ENCODE measurements around the gene WARS2.

Gene WARS2

GRCh38 chr1:118989006-118989815 lies 151.2 kb downstream of the WARS2 start:
- Histone ChIP-seq H2AFZ (no peak overlapping the region), H3K9ac (no peak overlapping the region), H3K4me1 (no peaks in the 10 kb centered on the region), H3K4me2 (ENCODE audit: low read length) (no peak overlapping the region), H3K4me3 (ENCODE audit: low read depth, low read length) (no peak overlapping the region), H3K79me2 (no peaks in the 10 kb centered on the region), H3K27me3 (ENCODE audit: control insufficient read depth, insufficient read depth, low read length) (peaks cover 23% of the 10 kb centered on the region), H3K27ac (no peak overlapping the region), H3K36me3 (ENCODE audit: control insufficient read depth, insufficient read depth, low read length) (no peaks in the 10 kb centered on the region), H3K9me3 (ENCODE audit: control insufficient read depth, low read length) (peaks cover 3% of the 10 kb centered on the region)
- TF ChIP-seq, protein P1, sequence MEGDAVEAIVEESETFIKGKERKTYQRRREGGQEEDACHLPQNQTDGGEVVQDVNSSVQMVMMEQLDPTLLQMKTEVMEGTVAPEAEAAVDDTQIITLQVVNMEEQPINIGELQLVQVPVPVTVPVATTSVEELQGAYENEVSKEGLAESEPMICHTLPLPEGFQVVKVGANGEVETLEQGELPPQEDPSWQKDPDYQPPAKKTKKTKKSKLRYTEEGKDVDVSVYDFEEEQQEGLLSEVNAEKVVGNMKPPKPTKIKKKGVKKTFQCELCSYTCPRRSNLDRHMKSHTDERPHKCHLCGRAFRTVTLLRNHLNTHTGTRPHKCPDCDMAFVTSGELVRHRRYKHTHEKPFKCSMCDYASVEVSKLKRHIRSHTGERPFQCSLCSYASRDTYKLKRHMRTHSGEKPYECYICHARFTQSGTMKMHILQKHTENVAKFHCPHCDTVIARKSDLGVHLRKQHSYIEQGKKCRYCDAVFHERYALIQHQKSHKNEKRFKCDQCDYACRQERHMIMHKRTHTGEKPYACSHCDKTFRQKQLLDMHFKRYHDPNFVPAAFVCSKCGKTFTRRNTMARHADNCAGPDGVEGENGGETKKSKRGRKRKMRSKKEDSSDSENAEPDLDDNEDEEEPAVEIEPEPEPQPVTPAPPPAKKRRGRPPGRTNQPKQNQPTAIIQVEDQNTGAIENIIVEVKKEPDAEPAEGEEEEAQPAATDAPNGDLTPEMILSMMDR (IDR thresholded peaks at IDR 0.05) = no peak

GRCh38 chr1:118988186-118989005 lies 152.1 kb downstream of the WARS2 start, which contains the start of gene TBX15:
Gene TBX15, minus strand, starts transcription at chr1:118988343. Its CDS starts 548 bp downstream, at chr1:118987795.
- Histone ChIP-seq H3K9ac (no peak within 1 kb of the TSS), H3K27me3 (ENCODE audit: control insufficient read depth, insufficient read depth, low read length) (peaks cover 23% of the 10 kb centered on the region), H3K4me2 (ENCODE audit: low read length) (peak within 1 kb of the TSS; percentile 64), H3K36me3 (ENCODE audit: control insufficient read depth, insufficient read depth, low read length) (no peaks in the 10 kb centered on the region), H2AFZ (no peak within 1 kb of the TSS), H3K4me1 (no peaks in the 10 kb centered on the region), H3K27ac (peak within 1 kb of the TSS; percentile 6), H3K79me2 (no peaks in the 10 kb centered on the region), H3K9me3 (ENCODE audit: control insufficient read depth, low read length) (peaks cover 3% of the 10 kb centered on the region), H3K4me3 (ENCODE audit: low read depth, low read length) (peak within 1 kb of the TSS; percentile 35)
- TF ChIP-seq, protein P1 (IDR thresholded peaks at IDR 0.05) = no peak

DNA sequence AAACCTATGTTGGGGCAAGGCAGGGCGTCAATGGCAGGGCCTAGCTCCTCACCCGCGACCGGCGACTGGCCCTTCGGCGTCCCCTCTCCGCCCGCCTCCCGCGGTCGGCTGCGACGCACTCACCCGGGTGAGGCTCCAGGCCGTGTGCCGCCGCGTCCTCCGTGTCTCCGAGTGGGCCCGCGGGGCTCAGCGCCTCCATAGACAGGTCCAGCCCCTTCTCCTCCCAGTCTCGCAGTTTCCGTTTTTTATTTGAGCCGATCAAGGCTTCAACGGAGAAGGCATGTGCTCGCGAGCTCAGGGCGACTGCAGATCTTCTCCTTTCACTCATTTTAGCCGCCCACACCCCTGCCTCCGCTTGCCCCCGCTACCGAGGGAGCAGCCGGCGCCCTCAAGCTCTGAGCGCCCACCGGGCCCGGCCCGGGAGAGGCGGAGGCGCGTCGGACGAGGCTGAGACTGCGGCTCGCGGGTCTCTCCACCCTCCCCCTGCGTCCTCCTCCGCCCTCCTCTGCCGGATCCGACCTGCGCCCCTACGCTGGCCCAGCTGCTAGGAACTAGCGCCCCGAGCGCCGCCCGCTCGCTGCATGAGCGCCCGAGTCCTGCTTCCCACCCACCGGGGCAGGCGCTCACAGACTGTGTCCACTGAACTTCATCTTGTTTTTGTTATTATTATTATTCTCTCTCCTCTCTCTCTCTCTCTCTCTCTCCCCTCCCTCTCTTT lies 152.8 kb downstream of the WARS2 start:
- Histone ChIP-seq H3K27ac (peak overlapping the region; percentile 6), H3K27me3 (ENCODE audit: control insufficient read depth, insufficient read depth, low read length) (peaks cover 26% of the 10 kb centered on the region), H3K9me3 (ENCODE audit: control insufficient read depth, low read length) (peaks cover 3% of the 10 kb centered on the region), H3K79me2 (no peaks in the 10 kb centered on the region), H3K4me1 (no peaks in the 10 kb centered on the region), H3K4me2 (ENCODE audit: low read length) (peak overlapping the region; percentile 64), H3K4me3 (ENCODE audit: low read depth, low read length) (peak overlapping the region; percentile 35), H3K36me3 (ENCODE audit: control insufficient read depth, insufficient read depth, low read length) (no peaks in the 10 kb centered on the region), H3K9ac (no peak overlapping the region), H2AFZ (no peak overlapping the region)
- TF ChIP-seq, protein P1 (IDR thresholded peaks at IDR 0.05) = no peak

DNA sequence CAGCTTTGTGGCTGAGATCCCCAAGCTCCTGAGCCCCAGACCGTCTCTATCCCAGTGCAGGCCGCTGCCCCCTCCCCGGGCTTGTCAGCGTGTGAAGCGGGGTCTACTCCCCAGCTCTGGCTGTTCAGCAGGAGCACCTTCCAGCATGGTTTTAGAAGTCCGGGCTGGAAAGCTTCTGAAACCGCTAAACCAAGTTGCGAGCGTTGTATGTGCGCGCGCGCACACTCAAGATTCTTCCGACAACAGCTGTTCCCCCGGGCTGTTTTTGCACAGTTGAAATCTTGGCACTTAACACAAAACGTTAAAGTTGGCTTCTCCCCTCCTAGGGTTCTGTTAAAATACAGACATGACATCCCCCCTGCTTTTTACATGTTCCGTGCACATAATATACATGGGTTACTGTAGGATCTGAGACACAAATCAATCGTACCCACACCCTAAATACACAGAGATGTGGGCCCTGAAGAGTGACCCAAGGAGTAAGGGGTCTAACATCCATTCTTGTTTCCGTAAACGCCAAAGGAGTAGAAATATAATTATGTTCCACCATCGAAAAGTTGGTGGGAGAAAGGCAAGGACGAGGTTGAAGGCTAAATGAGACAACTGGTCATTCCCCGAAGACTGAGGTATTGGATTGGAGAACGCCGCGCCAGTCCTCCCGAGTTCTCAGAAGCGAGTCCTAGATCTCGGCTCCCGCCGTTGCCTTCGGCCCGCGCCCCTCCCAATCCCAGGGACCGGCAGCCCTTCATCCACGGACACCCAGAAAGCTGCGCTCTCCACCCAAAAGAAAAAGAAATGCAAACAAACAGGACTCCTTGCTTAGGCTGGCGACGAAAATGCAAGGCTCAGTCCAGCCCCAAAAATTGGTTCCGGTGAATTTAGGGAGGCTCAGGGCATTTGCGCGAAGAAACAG lies 153.6 kb downstream of the WARS2 start:
- Histone ChIP-seq H3K27ac (peak overlapping the region; percentile 6), H2AFZ (no peak overlapping the region), H3K79me2 (no peaks in the 10 kb centered on the region), H3K9ac (no peak overlapping the region), H3K36me3 (ENCODE audit: control insufficient read depth, insufficient read depth, low read length) (no peaks in the 10 kb centered on the region), H3K4me1 (no peaks in the 10 kb centered on the region), H3K4me3 (ENCODE audit: low read depth, low read length) (peak overlapping the region; percentile 35), H3K4me2 (ENCODE audit: low read length) (peak overlapping the region; percentile 64), H3K9me3 (ENCODE audit: control insufficient read depth, low read length) (peaks cover 3% of the 10 kb centered on the region), H3K27me3 (ENCODE audit: control insufficient read depth, insufficient read depth, low read length) (peaks cover 27% of the 10 kb centered on the region)
- TF ChIP-seq, protein P1 (IDR thresholded peaks at IDR 0.05) = no peak

Measured in parathyroid adenoma (tissue), 2 donors.